Measurements from ENCODE around the gene ANKRD27. TPM values are rescaled to one million over a fixed set of nuclear protein-coding genes. Genes with fewer than 3 reads are reported as not detected.
"Not testable (repeated sequence)": the region's sequence is repeated elsewhere in the genome, so short reads cannot be mapped to it uniquely, and the experiment has no call there.

Gene ANKRD27
- total RNA-seq, 1 donor from 2014 or later, result 23.3 TPM

- no peak for DNase-seq
Observed at GRCh38 chr19:32688311-32688710, 13.3 kb upstream of the ANKRD27 start.

GRCh38 chr19:32687681-32688080, 12.7 kb upstream of the ANKRD27 start:
- DNase-seq, result no peak

GRCh38 chr19:32686847-32687475, 12.0 kb upstream of the ANKRD27 start:
- no peak for DNase-seq

- no peak for DNase-seq
Observed at GRCh38 chr19:32682317-32682716, 7.3 kb upstream of the ANKRD27 start.

- DNase-seq, result no peak
Observed at GRCh38 chr19:32680986-32681385, 6.0 kb upstream of the ANKRD27 start.

- no peak for DNase-seq
Observed at GRCh38 chr19:32677657-32678056, 2.7 kb upstream of the ANKRD27 start.

GRCh38 chr19:32676895-32677359, 1.9 kb upstream of the ANKRD27 start:
- no peak for DNase-seq

GRCh38 chr19:32676186-32676894, 1.4 kb upstream of the ANKRD27 start:
- DNase-seq, result no peak

- no peak for DNase-seq
Observed at GRCh38 chr19:32675720-32676185, 773 bp upstream of the ANKRD27 start, which contains the start of gene RGS9BP. Gene RGS9BP, plus strand, starts transcription at chr19:32675848. Its CDS starts 416 bp downstream, at chr19:32676264.

- DNase-seq, result no peak
Observed at GRCh38 chr19:32674153-32674930, 638 bp downstream of the ANKRD27 start.

GRCh38 chr19:32673573-32673972, 1.4 kb downstream of the ANKRD27 start:
- no peak for DNase-seq

GRCh38 chr19:32672841-32673240, 2.1 kb downstream of the ANKRD27 start:
- DNase-seq, result no peak

GRCh38 chr19:32671883-32672593, 2.9 kb downstream of the ANKRD27 start:
- no peak for DNase-seq

- no peak for DNase-seq
Observed at GRCh38 chr19:32669310-32669709, 5.7 kb downstream of the ANKRD27 start.

- no peak for DNase-seq
Observed at GRCh38 chr19:32666084-32666483, 8.9 kb downstream of the ANKRD27 start.

GRCh38 chr19:32662186-32662585, 12.8 kb downstream of the ANKRD27 start:
- DNase-seq, result no peak

- DNase-seq, result no peak
Observed at GRCh38 chr19:32661318-32661717, 13.7 kb downstream of the ANKRD27 start.

GRCh38 chr19:32658527-32658926, 16.5 kb downstream of the ANKRD27 start:
- no peak for DNase-seq

- DNase-seq, result no peak
Observed at GRCh38 chr19:32658075-32658474, 16.9 kb downstream of the ANKRD27 start.

GRCh38 chr19:32656379-32656778, 18.6 kb downstream of the ANKRD27 start:
- not testable (repeated sequence) for DNase-seq

GRCh38 chr19:32653599-32653915, 21.4 kb downstream of the ANKRD27 start:
- no peak for DNase-seq

- no peak for DNase-seq
Observed at GRCh38 chr19:32652894-32653598, 21.9 kb downstream of the ANKRD27 start.

Measured in skin of body (tissue), 2 donors.